Urinary bladder (tissue), 4 donors: Measurements from ENCODE around the gene SLC4A11. TPM values are rescaled to one million over a fixed set of nuclear protein-coding genes. Genes with fewer than 3 reads are reported as not detected.
A peak's percentile ranks its signal among the peaks of the same experiment; 100 is the strongest.

Source experiments
- DNase-seq: peaks from one replicate; pipeline ENCODE4 v3.0.0-alpha.2; 2015; ENCODE audit errors: extremely low spot score
- H3K27ac ChIP-seq: one replicate; pipeline ENCODE4 v1.5.1; 2013; ENCODE audit warnings: low read depth, mild to moderate bottlenecking, moderate library complexity
- H3K36me3 ChIP-seq: one replicate; pipeline ENCODE4 v1.6.1; 2013; ENCODE audit warnings: mild to moderate bottlenecking, moderate library complexity; ENCODE audit not compliant: insufficient read depth
- H3K4me1 ChIP-seq: one replicate; pipeline ENCODE4 v1.6.1; 2013; ENCODE audit warnings: mild to moderate bottlenecking, moderate library complexity; ENCODE audit not compliant: insufficient read depth
- H3K4me3 ChIP-seq: one replicate; pipeline ENCODE4 v1.5.1; 2013; ENCODE audit warnings: low read depth, low read length
- WGBS: extraction: QIAGEN DNeasy Blood & Tissue Kit; methylation state at CpG from one replicate; pipeline ENCODE4 v1.1.7; 2013; 5-methylcytosine and 5-hydroxymethylcytosine counted together
- polyA plus RNA-seq: library from polyadenylated mRNA; stranded (reverse); fragments of 200-250 nt; gene quantifications from one replicate; pipeline ENCODE4 v1.2.3, GENCODE V29; 2013
- total RNA-seq: library from RNA; depleted of rRNA; stranded (reverse); fragments of >200 nt; gene quantifications from one replicate; pipeline ENCODE4 v1.2.3, GENCODE V29; 2014
- donor health status: healthy with polysubstance abuse.
- donor health status: healthy.

The SLC4A11 gene
- total and polyA plus RNA-seq, 2 donors: 0.37 to 1.8 TPM

GRCh38 chr20:3210346-3210745, 28.6 kb downstream of the SLC4A11 start:
- WGBS: 72% methylated on average over 2 of the region's 2 CpGs
- DNase-seq: no peak
- no peak overlapping the region for H3K4me3 ChIP-seq

GRCh38 chr20:3209946-3210317, 29.1 kb downstream of the SLC4A11 start:
- Histone ChIP-seq H3K4me1 (peaks cover 2% of the 10 kb centered on the region), H3K4me3 (peak overlapping the region; percentile 82), H3K27ac (no peak overlapping the region), H3K36me3 (no peaks in the 10 kb centered on the region)
- no peak for DNase-seq
- 1% methylated on average over 10 of the region's 10 CpGs for WGBS

More at GRCh38 chr20:3210346-3210745, 28.6 kb downstream of the SLC4A11 start:
- Histone ChIP-seq H3K4me1 (peaks cover 2% of the 10 kb centered on the region), H3K27ac (no peak overlapping the region), H3K36me3 (peaks cover 2% of the 10 kb centered on the region)

- peak within 1 kb of the TSS; percentile 82 for H3K4me3 ChIP-seq
- peaks cover 2% of the 10 kb centered on the region for H3K4me1 ChIP-seq
- DNase-seq: no peak
- H3K27ac ChIP-seq: peak within 1 kb of the TSS; percentile 84
- WGBS: under 1% methylated on average over 48 of the region's 48 CpGs
- H3K36me3 ChIP-seq: no peaks in the 10 kb centered on the region
Observed at GRCh38 chr20:3209257-3209945, 29.6 kb downstream of the SLC4A11 start, which contains the start of gene ITPA. Gene ITPA (plus strand): TSS chr20:3209498. CDS start chr20:3209552, 54 bp downstream.

GRCh38 chr20:3208786-3209256, 30.2 kb downstream of the SLC4A11 start:
- DNase-seq: no peak
- 3% methylated on average over 10 of the region's 10 CpGs for WGBS
- H3K4me1 ChIP-seq: peaks cover 2% of the 10 kb centered on the region

GRCh38 chr20:3204124-3204794, 34.7 kb downstream of the SLC4A11 start, which contains the start of gene DDRGK1:
Gene DDRGK1 (minus strand): TSS chr20:3204682. CDS start chr20:3204627, 55 bp downstream.
- Histone ChIP-seq H3K4me1 (peaks cover 2% of the 10 kb centered on the region), H3K4me3 (peak within 1 kb of the TSS; percentile 82), H3K27ac (peak within 1 kb of the TSS; percentile 68), H3K36me3 (peaks cover 2% of the 10 kb centered on the region)
- DNase-seq: peak; percentile 67
- under 1% methylated on average over 48 of the region's 48 CpGs for WGBS

More at GRCh38 chr20:3208786-3209256, 30.2 kb downstream of the SLC4A11 start:
- peak overlapping the region; percentile 84 for H3K27ac ChIP-seq
- no peaks in the 10 kb centered on the region for H3K36me3 ChIP-seq
- peak overlapping the region; percentile 82 for H3K4me3 ChIP-seq

- 19% methylated on average over 31 of the region's 31 CpGs for WGBS
- Histone ChIP-seq H3K4me3 (peak overlapping the region; percentile 82), H3K27ac (peak overlapping the region; percentile 68), H3K36me3 (peaks cover 2% of the 10 kb centered on the region), H3K4me1 (peaks cover 1% of the 10 kb centered on the region)
- DNase-seq: no peak
Observed at GRCh38 chr20:3203315-3204123, 35.5 kb downstream of the SLC4A11 start.

GRCh38 chr20:3202965-3203314, 36.0 kb downstream of the SLC4A11 start:
- H3K4me3 ChIP-seq: peak overlapping the region; percentile 82
- no peak for DNase-seq
- 56% methylated on average over 9 of the region's 9 CpGs for WGBS
- no peak overlapping the region for H3K27ac ChIP-seq
- peaks cover 2% of the 10 kb centered on the region for H3K36me3 ChIP-seq
- H3K4me1 ChIP-seq: no peaks in the 10 kb centered on the region

GRCh38 chr20:3199976-3200755, 38.8 kb downstream of the SLC4A11 start:
- H3K4me1 ChIP-seq: no peaks in the 10 kb centered on the region
- no peak for DNase-seq
- H3K36me3 ChIP-seq: peaks cover 2% of the 10 kb centered on the region
- 92% methylated on average over 27 of the region's 27 CpGs for WGBS
- H3K27ac ChIP-seq: no peak overlapping the region
- no peak overlapping the region for H3K4me3 ChIP-seq

- H3K4me3 ChIP-seq: no peak overlapping the region
- H3K36me3 ChIP-seq: peaks cover 2% of the 10 kb centered on the region
- DNase-seq: no peak
- 48% methylated on average over 2 of the region's 2 CpGs for WGBS
- H3K27ac ChIP-seq: no peak overlapping the region
- H3K4me1 ChIP-seq: no peaks in the 10 kb centered on the region
Observed at GRCh38 chr20:3199206-3199605, 39.8 kb downstream of the SLC4A11 start.

- no peak for DNase-seq
- H3K4me3 ChIP-seq: no peak overlapping the region
- no peak overlapping the region for H3K27ac ChIP-seq
- no peaks in the 10 kb centered on the region for H3K4me1 ChIP-seq
- WGBS: 90% methylated on average over 7 of the region's 7 CpGs
- peaks cover 2% of the 10 kb centered on the region for H3K36me3 ChIP-seq
Observed at GRCh38 chr20:3195590-3196237, 43.3 kb downstream of the SLC4A11 start.

- DNase-seq: no peak
- Histone ChIP-seq H3K4me3 (no peak overlapping the region), H3K4me1 (no peaks in the 10 kb centered on the region), H3K27ac (no peak overlapping the region), H3K36me3 (no peaks in the 10 kb centered on the region)
- 97% methylated on average over 10 of the region's 10 CpGs for WGBS
Observed at GRCh38 chr20:3194617-3195280, 44.2 kb downstream of the SLC4A11 start.
